ENCODE measurements around the gene CCL28. TPM values are rescaled to one million over a fixed set of nuclear protein-coding genes. Genes with fewer than 3 reads are reported as not detected.

CCL28 gene
- total and polyA plus RNA-seq, 9 of the 15 experiments (the other 6 are each of a cell fraction or from before 2014, with no cell fraction given): not detected

DNA sequence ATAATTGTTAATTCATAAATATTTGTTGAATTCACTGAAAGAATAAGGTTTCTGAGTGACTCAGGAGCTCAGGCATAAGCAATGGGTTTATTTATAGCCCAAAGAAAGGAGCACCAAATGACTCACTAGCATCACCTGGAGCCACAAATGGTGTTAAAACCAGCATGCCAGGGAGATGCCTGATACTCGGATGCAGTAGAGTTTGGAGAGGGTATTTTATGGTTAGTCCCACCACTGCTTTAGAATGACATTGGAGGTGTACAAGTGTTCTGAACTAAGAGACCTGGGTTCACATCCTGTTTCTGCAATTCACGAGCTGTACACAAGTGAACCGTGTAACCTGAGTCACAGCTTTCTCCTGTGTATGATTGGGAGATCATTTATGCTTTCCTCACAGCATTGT is 25.2 kb downstream of the CCL28 start (continued):
- TF ChIP-seq, protein P1, sequence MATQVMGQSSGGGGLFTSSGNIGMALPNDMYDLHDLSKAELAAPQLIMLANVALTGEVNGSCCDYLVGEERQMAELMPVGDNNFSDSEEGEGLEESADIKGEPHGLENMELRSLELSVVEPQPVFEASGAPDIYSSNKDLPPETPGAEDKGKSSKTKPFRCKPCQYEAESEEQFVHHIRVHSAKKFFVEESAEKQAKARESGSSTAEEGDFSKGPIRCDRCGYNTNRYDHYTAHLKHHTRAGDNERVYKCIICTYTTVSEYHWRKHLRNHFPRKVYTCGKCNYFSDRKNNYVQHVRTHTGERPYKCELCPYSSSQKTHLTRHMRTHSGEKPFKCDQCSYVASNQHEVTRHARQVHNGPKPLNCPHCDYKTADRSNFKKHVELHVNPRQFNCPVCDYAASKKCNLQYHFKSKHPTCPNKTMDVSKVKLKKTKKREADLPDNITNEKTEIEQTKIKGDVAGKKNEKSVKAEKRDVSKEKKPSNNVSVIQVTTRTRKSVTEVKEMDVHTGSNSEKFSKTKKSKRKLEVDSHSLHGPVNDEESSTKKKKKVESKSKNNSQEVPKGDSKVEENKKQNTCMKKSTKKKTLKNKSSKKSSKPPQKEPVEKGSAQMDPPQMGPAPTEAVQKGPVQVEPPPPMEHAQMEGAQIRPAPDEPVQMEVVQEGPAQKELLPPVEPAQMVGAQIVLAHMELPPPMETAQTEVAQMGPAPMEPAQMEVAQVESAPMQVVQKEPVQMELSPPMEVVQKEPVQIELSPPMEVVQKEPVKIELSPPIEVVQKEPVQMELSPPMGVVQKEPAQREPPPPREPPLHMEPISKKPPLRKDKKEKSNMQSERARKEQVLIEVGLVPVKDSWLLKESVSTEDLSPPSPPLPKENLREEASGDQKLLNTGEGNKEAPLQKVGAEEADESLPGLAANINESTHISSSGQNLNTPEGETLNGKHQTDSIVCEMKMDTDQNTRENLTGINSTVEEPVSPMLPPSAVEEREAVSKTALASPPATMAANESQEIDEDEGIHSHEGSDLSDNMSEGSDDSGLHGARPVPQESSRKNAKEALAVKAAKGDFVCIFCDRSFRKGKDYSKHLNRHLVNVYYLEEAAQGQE (IDR thresholded peaks at IDR 0.05; ENCODE audit: borderline replicate concordance): peak; percentile 29; the same call in 1 of the 2 replicates
- TF ChIP-seq, protein P1 (CRISPR knock-in tag; IDR thresholded peaks at IDR 0.05; ENCODE audit: low read depth): no peak
- TF ChIP-seq PML (IDR thresholded peaks at IDR 0.05; ENCODE audit: low read length): no peak
- TF ChIP-seq PHF8 (IDR thresholded peaks at IDR 0.05; ENCODE audit: borderline replicate concordance, low read length): no peak
- TF ChIP-seq HDAC2 (IDR thresholded peaks at IDR 0.05): no peak
- TF ChIP-seq RAD21 (CRISPR knock-in tag; conservative IDR thresholded peaks at IDR 0.05 in 1 of 2, IDR thresholded peaks at IDR 0.05 in 1 of 2): peak in 1 of 2 experiments; percentile 59; a peak in 2 of 4 replicates
- TF ChIP-seq, protein P2, sequence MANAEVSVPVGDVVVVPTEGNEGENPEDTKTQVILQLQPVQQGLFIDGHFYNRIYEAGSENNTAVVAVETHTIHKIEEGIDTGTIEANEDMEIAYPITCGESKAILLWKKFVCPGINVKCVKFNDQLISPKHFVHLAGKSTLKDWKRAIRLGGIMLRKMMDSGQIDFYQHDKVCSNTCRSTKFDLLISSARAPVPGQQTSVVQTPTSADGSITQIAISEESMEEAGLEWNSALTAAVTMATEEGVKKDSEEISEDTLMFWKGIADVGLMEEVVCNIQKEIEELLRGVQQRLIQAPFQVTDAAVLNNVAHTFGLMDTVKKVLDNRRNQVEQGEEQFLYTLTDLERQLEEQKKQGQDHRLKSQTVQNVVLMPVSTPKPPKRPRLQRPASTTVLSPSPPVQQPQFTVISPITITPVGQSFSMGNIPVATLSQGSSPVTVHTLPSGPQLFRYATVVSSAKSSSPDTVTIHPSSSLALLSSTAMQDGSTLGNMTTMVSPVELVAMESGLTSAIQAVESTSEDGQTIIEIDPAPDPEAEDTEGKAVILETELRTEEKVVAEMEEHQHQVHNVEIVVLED (CRISPR knock-in tag; IDR thresholded peaks at IDR 0.05): no peak
- TF ChIP-seq, protein P3, sequence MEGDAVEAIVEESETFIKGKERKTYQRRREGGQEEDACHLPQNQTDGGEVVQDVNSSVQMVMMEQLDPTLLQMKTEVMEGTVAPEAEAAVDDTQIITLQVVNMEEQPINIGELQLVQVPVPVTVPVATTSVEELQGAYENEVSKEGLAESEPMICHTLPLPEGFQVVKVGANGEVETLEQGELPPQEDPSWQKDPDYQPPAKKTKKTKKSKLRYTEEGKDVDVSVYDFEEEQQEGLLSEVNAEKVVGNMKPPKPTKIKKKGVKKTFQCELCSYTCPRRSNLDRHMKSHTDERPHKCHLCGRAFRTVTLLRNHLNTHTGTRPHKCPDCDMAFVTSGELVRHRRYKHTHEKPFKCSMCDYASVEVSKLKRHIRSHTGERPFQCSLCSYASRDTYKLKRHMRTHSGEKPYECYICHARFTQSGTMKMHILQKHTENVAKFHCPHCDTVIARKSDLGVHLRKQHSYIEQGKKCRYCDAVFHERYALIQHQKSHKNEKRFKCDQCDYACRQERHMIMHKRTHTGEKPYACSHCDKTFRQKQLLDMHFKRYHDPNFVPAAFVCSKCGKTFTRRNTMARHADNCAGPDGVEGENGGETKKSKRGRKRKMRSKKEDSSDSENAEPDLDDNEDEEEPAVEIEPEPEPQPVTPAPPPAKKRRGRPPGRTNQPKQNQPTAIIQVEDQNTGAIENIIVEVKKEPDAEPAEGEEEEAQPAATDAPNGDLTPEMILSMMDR (IDR thresholded peaks at IDR 0.05 in 2 of 3, conservative IDR thresholded peaks at IDR 0.05 in 1 of 3; ENCODE audit: insufficient read depth in 2 of 3, low read depth in 1 of 3, low read length in 3 of 3): peak in 2 of 3 experiments; percentile 22 to 36; a peak in 1 of 6 replicates
- TF ChIP-seq, protein P4, sequence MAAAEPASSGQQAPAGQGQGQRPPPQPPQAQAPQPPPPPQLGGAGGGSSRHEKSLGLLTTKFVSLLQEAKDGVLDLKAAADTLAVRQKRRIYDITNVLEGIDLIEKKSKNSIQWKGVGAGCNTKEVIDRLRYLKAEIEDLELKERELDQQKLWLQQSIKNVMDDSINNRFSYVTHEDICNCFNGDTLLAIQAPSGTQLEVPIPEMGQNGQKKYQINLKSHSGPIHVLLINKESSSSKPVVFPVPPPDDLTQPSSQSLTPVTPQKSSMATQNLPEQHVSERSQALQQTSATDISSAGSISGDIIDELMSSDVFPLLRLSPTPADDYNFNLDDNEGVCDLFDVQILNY (CRISPR knock-in tag; IDR thresholded peaks at IDR 0.05): no peak
- no peak for TF ChIP-seq RFX7 (CRISPR knock-in tag; IDR thresholded peaks at IDR 0.05)
- no peak for TF ChIP-seq ZNF766 (CRISPR knock-in tag; conservative IDR thresholded peaks at IDR 0.05)
- TF ChIP-seq ZBTB17 (CRISPR knock-in tag; IDR thresholded peaks at IDR 0.05): no peak
- no peak for TF ChIP-seq ZNF668 (CRISPR knock-in tag; IDR thresholded peaks at IDR 0.05)
- TF ChIP-seq ZNF146 (CRISPR knock-in tag; IDR thresholded peaks at IDR 0.05; ENCODE audit: unreplicated experiment): no peak
